HL-60/S4 treated with phorbol 12-myristate 13-acetate at 8.2 ng/mL for 4 days and 3 days (cell line): ENCODE measurements around the gene ZNF396.

Experiments
- in situ Hi-C: fragments of 300-500 bp; cut with MboI; formaldehyde crosslinking; loops from 2 replicates; pipeline ENCODE4 v1.15.0; 2022; ENCODE audit warnings: low sequenced_read_pairs

ZNF396 gene

DNA sequence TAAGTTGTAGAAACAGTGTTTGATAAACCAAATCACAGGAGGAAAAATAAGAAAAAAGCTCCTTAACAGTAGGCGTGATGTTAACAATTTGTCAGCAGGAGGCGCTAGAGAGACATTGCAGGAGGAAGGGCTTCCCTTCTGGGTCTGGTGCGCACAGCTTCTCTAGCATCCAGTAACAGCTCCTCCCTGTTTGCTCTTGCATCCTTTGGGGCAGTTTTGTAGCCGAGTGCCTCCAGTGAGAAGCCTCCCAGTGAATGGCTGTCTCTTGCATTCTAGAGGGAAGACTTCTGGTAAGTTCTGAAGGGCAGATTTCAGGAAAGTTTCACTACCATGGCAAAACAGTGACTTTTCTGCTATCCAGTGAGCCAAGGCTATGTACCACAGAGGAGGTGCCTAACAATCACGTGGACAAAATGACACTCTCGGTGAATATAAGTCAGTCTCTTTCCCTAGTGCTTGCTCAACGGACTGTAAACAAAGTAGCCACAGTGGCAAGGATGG lies 9.5 kb upstream of the ZNF396 start:
- in situ Hi-C loops: loop anchor here (25.0 kb wide), 1 partner anchor 601 kb away; no protein-coding TSS in a partner anchor

DNA sequence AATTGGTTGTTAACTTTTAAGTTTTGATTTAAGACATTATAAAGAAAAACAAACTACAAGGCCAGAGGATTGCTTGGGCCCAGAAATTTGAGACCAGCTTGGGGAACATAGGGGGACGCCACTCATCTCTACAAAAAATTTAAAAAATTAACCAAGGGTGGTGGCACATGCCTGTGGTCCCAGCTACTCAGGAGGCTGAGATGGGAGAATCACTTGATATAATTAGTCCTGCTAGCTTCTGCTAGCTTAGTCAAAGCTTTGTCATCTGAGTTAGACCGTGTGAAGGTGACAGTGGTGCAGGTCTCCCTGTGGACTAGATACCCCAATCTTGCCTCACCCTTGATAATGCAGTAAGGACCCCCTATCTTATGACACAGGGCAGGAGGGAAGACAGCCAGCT lies 6.0 kb upstream of the ZNF396 start:
- in situ Hi-C loops: loop anchor here (25.0 kb wide), 1 partner anchor 604 kb away; no protein-coding TSS in a partner anchor

DNA sequence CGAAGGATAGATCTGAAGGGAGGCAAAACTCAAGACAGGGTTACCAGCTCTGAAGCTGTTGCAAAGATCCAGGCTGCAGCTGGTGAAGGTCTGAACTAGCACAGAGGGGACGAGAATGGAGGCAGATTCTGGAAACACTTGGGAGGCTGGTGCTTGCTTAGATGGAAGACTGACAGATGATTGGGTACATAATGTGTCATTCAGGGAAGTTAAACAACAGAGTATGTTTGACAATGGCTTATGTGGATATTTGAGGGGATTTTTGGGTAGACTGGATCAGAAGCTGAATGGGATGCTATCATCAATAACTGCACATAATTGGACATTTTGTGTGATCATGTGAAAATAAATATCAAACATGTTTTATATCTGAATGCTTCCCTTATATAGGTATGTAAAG lies 2.3 kb upstream of the ZNF396 start:
- in situ Hi-C loops: loop anchor here (25.0 kb wide), 1 partner anchor 608 kb away; no protein-coding TSS in a partner anchor

DNA sequence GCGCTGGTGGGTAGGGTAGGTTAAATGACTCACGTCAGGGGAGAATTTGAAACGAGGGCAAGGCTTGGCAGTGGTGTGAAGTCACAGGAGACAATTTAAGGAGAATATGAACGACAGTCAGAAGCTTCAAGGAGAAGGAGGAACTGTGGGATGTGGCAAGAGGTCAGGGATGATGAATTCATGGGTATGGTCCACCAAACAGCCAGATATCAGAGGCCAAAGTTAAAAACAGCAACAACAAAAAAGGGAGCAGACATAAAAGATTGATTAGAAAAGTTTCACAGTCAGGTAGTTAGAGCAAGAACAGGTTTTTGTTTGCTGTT lies 1.4 kb upstream of the ZNF396 start:
- in situ Hi-C loops: loop anchor here (25.0 kb wide), 1 partner anchor 609 kb away; no protein-coding TSS in a partner anchor

DNA sequence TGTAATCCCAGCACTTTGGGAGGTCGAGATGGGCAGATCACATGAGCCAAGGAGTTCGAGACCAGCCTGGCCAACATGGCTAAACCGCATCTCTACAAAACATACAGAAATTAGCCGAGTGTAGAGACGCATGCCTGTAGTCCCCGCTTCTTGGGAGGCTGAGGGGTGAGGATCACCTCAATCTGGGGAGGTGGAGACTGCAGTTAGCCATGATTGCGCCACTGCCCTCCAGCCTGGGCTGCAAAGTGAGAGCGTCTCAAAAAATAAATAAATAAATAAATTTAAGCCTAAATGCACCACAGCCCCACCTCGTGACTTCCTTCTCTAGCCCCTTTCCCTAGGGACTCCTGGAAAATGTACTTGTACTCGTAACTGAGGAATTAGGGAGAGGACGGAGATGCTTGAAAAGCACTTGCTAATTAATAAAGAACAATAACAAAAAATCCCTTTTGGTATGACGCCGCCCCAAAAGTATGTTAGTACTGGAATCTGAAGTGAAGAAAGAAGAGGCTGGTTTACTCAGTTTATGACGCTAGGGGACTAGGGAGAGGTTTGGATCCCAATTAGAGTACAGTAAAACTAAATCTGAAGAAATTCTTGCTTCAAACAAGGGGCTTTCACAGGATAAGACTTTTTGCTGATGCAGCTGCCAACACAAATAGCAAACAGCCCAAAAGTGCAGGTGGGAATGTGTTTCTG lies 887 bp upstream of the ZNF396 start:
- in situ Hi-C loops: loop anchor here (25.0 kb wide), 1 partner anchor 609 kb away; no protein-coding TSS in a partner anchor

DNA sequence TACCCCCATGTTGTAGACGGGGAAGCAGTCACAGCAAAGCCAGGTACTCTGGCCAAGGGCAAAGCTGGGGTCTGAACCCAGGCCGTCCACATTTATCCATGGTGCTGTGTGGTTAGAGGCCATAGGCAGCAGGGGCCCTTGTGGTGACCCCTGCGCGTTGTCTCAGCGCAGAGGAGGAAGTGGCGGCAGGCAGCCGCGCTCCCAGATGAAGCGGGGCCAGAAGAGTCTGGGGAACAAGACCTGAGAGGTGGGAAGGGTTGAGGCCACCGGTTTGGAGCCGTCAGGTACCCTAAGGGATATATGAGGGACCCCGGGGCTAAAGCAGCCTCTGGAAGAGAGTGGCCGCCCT lies 770 bp downstream of the ZNF396 start:
- in situ Hi-C loops: loop anchor here (25.0 kb wide), 1 partner anchor 611 kb away; no protein-coding TSS in a partner anchor

DNA sequence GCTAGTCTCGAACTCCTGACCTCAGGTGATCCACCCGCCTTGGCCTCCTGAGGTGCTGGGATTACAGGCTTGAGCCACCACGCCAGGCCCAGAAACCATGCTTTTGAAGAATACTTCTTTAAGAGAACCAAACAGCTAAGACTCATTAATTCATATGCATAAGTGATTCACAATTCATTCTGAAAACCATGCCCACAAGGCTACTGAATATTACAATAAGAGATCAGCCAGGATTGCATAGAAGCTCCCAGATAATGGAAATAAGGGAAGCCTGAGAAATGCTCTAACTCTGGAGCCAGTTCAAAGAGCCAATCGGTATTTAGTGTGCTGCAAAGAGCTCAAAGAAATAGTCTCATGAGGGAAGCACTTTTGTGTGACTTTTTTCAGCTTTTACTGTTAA lies 2.4 kb downstream of the ZNF396 start:
- in situ Hi-C loops: loop anchor here (25.0 kb wide), 1 partner anchor 613 kb away; no protein-coding TSS in a partner anchor

DNA sequence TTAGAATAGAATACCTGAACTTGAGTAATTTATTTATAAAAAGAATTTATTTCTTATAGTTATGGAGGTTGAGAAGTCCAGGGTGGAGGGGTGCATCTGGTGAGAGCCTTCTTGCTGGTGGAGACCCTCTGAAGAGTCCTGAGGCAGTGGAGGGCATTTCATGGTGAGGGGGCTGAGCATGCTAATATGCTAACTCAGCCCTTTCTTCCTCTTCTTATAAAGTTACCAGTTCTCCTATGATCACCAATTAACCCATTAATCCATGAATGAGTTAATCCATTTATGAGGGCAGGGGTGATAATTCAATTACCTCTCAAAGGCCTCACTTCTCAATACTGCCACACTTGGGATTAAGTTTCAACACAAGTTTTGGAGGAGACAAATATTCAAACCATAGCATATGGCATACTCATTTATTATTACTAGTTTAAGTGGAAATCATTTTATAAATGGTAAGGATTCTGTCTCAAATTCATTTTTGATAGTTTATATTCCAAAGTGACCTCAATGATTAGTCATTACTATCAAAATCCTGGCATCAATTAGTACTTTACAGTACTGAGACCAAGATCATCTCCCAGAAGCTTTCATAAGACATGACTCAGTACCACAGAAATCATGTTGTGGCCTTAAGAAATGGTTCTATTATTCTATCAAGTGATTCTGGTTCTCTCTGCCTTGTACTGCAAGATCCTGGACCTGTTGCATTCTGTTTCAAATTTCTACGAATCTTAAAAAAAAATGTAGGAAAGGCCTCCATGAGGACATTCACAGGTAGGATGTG lies 5.5 kb downstream of the ZNF396 start:
- in situ Hi-C loops: no loop called here

DNA sequence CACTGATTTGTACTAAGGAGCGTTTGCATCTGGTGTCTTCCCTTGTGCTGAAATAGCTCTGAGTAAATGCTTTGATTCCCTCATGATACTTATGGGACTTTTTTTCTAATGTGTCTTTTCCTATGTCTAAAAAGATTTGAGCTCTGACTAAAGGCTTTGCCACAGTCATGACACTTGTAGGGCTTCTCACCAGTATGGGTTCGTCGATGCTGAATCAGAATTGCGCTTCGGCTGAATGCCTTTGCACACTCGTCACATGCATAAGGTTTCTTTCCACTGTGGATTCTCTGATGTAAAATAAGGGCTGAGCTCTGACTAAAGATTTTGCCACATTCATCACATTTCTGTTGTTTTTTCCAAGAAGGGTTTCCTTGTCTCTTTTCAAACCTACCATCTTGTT lies 8.0 kb downstream of the ZNF396 start:
- in situ Hi-C loops: no loop called here

DNA sequence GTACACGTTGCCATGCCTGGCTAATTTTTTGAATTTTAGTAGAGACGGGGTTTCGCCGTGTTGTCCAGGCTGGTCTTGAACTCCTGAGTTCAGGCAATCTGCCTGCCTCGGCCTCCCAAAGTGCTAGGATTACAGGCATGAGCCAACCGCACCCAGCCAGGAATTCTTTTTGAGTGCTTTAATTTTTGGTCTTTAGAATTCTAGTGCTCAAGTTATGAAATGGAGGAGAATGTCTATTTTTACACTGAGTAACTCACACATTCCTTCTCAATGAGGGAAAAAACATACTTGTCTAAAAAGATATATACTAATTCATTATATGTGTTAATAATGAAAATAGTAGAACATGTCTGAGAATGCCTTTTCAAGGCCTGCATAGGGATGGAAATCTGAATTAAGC lies 8.5 kb downstream of the ZNF396 start:
- in situ Hi-C loops: no loop called here

DNA sequence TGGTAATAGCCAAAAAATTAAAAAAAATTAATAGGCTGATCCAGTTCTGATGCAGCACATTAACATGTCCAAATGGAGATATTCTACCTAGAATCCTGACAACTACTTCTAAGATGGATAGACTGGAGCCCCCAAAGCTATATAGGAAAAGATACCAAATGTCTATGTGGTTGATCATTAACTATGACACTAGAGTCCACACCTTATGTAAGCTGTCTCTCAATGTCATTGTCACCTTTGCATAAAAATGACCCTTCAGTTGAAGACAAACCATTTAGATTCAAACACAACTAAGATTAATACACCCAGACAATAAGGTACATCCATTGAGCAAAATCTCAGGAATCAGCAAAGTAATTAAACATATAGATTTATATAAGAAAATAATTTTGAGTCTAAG lies 14.6 kb downstream of the ZNF396 start:
- in situ Hi-C loops: no loop called here

DNA sequence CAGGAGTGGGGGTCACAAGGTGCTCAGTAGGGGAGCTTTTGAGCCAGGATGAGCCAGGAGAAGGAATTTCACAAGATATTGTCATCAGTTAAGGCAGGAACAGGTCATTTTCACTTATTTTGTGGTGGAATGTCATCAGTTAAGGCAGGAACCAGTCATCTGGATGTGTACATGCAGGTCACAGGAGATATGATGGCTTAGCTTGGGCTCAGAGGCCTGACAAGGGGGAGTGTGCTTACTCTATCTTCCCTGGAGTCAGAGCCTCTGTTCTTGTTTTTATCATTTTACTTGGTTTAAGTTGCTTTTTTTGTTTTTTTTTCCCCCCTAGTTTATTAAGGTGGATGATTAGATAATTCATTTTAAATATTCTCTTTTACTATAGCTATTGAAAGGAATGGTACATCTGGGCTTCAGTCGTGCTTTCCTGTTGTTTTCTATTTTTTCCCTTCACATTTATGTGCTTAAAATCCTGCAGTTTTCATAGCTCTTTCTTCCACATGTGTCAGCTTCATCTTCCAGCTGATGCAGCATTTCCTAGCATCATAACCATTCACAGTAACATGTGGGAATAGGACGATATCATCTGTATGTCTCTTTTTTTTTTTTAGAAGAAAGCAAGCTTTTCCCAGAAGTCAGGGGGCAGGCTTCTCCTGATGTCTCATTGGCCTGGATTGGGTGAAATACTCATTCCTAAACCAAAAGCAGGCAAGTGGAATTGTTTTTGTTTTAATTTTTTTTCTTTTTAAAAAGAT lies 15.4 kb downstream of the ZNF396 start:
- in situ Hi-C loops: no loop called here

DNA sequence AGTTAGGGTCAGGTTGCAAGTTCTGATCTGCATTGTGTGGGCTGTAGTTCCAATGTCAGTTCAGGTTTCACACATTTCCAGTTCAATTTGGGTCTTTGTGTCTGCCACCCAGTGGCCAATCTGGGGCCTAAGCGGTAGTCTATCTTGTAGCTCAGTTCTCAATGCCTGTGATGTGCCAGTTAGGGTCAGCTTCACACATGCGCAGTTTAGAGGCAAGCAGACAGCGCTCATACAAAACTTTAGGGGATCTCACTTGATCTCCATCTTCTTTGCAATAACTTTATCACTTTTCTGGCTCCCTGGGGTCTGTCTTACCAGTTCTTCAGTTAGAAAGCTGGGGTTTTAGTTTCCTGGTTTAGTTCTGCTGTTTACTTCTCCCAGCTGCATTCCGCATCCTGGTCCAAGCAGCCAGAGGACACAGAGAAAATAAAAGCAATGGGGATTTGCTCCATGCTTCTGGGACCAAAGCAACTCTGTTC lies 22.0 kb downstream of the ZNF396 start:
- in situ Hi-C loops: no loop called here

DNA sequence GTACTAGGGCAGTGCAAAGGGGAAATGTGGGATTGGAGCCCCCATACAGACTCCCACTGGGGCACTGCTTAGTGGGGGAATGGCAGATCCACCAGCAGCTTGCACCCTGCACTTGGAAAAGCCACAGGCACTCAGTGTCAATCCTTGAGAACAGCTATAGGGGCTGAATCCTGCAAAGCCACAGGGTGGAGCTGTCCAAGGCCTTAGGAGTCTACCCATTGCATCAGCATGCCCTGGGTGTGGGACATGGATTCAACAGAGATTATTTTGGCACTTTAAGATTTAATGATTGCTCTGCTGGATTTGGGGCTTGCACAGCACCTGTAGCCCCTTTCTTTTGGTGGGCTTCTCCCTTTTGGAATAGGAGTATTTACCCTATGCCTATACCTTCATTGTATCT lies 24.4 kb downstream of the ZNF396 start:
- in situ Hi-C loops: no loop called here

DNA sequence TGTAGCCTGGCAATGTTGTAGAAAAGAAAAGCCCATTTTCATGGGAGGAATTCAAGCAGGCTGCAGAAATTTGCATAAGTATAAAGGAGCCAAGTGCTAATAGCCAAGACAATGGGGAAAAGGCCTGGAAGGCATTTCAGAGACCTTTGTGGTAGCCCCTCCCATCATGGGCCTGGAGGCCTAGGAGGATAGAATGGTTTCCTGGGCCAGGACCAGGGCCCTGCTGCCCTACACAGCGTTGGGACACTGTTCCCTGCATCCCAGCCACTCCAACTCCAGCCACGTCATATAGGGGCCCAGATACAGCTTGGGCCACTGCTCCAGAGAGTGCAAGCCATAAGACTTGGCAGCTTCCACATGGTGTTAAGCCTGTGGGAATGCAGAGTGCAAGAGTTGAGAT lies 24.9 kb downstream of the ZNF396 start:
- in situ Hi-C loops: no loop called here

DNA sequence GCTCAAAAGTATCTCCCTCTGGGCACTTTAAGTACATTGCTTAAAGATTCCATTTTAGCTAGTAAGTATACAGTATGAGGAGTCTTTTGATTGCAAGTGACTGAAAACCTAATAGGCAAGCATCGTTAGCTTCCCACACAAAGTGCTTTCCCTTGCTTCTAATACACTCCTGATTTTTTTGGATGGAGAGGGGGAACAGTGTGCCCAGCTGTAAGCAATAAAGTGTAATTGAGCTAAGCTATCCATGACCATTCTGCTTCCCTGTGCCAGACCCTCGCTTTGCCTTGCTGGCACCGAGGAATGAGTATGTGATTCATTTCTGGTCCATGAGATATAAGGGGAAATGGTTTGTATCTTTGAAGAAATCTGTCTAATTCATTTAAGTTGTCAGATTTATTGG lies 29.1 kb downstream of the ZNF396 start:
- in situ Hi-C loops: no loop called here

DNA sequence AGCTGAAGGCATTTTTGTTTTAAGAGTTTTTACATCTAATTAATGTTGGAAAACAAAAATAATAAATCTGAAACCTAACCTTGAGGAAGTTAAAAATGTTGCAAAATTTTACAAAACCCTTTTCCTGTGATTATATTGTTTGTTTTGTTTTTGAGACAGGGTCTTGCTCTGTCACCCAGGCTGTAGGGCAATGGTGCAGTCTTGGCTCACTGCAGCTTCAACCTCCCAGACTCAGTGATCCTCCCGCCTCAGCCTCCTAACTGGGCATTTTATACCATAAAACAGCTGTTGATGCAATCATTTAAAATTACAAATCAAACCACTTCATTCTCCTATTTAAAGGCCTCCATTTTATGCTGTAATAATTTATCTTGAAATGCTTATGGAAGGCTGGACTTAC lies 31.2 kb downstream of the ZNF396 start:
- in situ Hi-C loops: no loop called here

DNA sequence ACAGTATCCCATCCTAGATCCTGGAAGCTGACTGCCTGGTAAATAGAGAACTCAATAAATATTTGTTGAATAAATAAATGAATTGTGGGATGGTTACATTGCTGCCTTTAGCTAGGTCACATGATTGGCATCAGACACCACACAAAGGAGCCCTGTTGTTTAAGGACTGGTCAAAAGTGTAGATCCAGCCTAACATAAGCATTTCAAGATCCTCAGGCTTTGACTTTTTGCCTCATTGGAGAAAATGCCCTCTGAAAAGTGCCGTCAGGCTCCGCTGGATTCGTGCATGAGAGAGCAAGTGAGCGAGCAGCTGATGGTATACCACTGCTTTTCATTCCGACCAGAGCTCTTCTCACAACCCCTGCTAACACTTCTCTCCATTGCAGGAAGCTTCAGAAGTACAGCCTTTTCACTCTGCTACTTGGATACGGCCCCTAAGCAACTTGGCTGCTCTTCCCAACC lies 31.6 kb downstream of the ZNF396 start:
- in situ Hi-C loops: no loop called here

DNA sequence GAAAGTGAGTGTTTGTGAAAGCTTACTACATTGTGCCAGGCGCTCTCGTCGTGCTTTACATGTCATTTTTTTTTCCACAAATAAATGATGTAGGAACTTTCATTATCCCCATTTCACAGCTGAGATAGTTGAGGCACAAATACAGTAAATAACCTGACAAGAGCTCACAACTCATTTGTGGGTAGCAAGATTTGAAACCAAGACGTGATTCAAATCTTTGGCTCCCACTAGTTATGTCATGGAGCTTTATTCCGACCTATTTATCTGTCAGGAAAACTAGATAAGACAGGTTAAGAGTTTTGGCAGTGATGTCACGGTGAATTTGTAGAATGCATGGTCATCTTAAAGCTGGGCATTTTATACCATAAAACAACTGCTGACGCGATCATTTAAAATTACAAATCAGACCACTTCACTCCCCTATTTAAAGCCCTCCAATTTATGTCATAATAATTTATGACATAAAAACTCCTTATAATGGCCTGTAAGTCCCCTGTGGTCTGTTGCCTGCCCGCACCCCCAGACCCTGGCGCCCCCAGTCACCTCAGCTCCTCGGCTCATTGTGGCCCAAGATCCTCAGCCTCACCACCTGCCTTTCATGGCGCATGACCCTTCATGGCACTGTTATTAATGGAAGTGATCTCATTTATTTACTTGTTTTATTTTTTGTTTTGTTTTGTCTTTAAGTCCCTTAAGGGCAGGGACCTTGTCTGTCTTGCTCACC lies 32.2 kb downstream of the ZNF396 start:
- in situ Hi-C loops: no loop called here

DNA sequence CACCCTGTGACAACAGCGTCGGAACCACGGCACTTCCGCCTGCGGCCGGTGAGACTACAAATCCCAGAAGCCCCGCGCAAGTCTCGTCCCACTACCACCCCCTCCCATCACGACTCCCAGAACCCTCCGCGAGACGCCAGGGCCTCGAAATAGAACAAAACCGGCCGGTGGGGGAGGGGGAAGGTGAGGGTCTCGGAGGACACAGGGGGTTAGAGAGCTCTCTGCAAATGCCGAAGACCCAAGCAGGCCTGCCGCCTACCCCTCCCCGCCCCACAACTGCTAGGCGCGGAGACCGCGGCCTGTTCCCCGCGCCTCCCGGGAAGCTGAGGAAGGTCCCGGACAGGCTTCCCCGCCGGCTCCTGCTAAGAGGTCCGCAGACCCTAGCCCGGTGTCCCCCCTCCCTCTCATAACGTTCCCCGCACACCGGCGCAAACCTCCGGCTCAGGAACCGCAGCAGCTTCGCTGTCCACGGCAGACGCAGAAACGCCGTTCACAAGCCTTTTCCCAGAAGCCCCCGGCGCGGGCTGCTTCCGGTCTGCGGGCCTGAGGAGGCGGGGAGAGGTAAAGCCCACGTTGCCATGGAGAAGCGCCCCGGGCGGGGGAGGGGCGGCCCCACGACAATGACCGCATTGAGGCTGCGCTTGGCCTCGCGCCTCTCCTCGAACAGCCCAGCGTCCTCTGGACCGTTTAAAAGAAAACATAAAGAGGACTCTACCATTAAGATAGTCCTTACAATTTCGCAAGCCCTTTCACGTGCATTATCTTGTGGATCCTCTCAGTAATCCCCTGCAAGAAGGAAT lies 33.0 kb downstream of the ZNF396 start, which contains the start of gene ZNF24:
TSS of gene ZNF24 (minus strand) at position 485 of the 800 bp plus-strand sequence. CDS start 3,770 bp downstream, outside the sequence.
- in situ Hi-C loops: no loop called here
